Caki2 (cell line): Measurements from ENCODE around the gene SERGEF. TPM values are rescaled to one million over a fixed set of nuclear protein-coding genes. Genes with fewer than 3 reads are reported as not detected.
"Not testable (repeated sequence)": the region's sequence is repeated elsewhere in the genome, so short reads cannot be mapped to it uniquely, and the experiment has no call there.

Experiments
- DNase-seq: peaks from one replicate; pipeline ENCODE4 v3.0.0-alpha.2; 2015; ENCODE audit warnings: low read depth
- in situ Hi-C: cut with HindIII; loops from 2 replicates; pipeline ENCODE4 v1.10.0; 2016; ENCODE audit warnings: low sequenced_read_pairs, low pct_unique_long_range_greater_than_20kb, mixed read lengths
- total RNA-seq: library from RNA; depleted of rRNA; stranded (reverse); fragments of >200 nt; shearing (Covaris generic); gene quantifications from 2 replicates; pipeline ENCODE4 v1.2.3, GENCODE V29; 2014; ENCODE audit warnings: low replicate concordance

Gene SERGEF
- total RNA-seq, 1 experiment from 2014 or later = 47.1 TPM

- in situ Hi-C loops = no loop called here
- DNase-seq = no peak
Observed at GRCh38 chr11:17890325-17890724, 122.5 kb downstream of the SERGEF start.

- in situ Hi-C loops = no loop called here
- no peak for DNase-seq
Observed at GRCh38 chr11:17887779-17888178, 125.1 kb downstream of the SERGEF start.

- DNase-seq = no peak
Observed at GRCh38 chr11:17883946-17884345, 128.9 kb downstream of the SERGEF start.

GRCh38 chr11:17883057-17883456, 129.8 kb downstream of the SERGEF start:
- DNase-seq = no peak
- in situ Hi-C loops = no loop called here

More at GRCh38 chr11:17883946-17884345, 128.9 kb downstream of the SERGEF start:
- in situ Hi-C loops = no loop called here

DNA sequence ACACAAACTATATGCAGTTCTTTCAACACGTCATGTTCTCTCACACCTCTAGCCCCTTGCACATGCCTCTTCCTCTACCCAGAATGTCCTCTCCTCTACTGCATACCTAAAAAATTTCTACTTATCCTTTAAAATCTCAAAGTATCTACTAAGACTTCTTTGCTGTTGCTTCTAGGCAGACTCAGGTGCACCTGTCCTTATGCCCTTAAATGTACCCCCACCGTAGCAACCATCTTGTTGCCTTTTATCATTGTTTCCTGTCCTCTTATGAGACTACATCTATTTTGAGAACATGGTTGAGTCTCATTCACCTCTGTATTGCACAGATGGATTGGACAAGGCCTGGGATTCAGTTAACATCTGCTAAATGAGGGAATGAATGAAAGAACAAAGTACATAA, 134.1 kb downstream of the SERGEF start:
- in situ Hi-C loops = no loop called here
- no peak for DNase-seq

DNA sequence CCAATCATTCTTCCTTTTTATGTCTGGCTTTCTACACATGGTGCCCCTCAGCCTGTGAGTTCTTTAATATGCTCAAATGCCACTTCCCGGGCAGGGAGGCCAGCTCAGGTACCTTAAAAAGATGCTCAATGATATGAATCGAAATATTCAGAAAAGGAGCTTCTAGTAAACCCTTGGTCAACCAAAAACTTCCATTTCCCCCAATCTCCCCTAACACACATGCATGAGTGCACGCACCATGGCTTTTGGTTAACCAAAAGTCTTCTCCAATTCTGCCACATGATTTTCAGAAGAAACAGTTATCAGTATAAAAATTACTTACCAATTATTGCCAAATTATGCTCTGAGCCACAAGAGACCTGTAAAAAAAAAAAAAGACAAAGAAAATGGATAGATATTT, 135.0 kb downstream of the SERGEF start:
- in situ Hi-C loops = no loop called here
- DNase-seq = no peak

DNA sequence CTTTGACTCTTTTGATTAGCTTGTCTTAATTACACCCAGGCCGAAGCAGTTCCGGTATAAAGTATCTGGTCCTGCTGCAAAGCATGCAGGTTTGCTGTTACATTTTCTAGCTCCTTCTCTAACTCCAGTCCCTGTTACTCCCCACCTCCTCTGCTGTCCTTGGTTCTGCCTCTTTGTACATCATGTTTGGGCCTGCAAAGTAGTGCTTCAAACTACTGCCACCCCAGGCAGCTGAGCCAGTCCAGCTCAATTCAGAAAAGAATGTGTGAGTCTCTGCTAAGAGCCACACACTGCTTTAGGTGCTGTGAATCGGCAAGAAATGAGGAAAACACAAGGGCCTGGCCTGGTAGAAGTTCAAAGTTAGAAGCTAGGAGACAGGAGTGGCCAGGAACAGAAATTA, 136.0 kb downstream of the SERGEF start:
- DNase-seq = no peak
- in situ Hi-C loops = no loop called here

DNA sequence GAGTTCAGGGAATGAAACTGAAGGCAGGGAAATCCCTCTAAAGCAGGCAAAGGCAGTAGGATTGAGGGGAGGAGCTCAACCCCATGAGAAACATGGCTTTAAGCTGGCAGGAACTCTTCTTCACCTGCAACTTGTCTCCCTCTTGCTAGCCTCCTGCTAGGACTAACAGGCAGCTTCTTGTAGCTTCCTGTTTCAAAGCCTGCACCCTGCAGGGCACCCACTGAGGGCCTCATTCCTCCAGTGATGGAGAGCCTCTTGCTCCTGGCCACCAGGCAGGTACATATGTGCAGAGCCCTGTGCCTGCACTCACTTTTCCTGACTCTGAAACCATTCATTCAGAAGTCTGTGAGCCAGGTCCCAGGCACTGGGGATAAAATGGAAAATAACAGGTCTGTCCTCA, 137.0 kb downstream of the SERGEF start:
- in situ Hi-C loops = no loop called here
- no peak for DNase-seq

- in situ Hi-C loops = no loop called here
- no peak for DNase-seq
Observed at GRCh38 chr11:17873586-17873985, 139.3 kb downstream of the SERGEF start.

DNA sequence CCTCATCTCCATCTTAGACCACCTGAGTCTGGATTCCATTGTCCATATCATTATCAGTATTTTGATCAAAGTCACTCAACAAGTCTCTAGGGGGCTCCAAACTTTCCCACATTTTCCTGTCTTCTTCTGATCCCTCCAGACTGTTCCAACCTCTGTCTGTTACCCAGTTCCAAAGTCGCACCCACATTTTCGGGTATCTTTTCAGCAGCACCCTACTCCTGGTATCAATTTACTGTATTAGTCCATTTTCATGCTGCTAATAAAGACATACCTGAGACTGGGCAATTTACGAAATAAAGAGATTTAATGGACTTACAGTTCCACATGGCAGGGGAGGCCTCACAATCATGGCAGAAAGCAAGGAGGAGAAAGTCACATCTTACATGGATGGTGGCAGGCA, 144.4 kb downstream of the SERGEF start:
- DNase-seq, in situ Hi-C loops: not testable (repeated sequence)

- no peak for DNase-seq
Observed at GRCh38 chr11:17867341-17867740, 145.5 kb downstream of the SERGEF start.

GRCh38 chr11:17865765-17866428, 146.9 kb downstream of the SERGEF start:
- no peak for DNase-seq
- in situ Hi-C loops = no loop called here

More at GRCh38 chr11:17867341-17867740, 145.5 kb downstream of the SERGEF start:
- in situ Hi-C loops = no loop called here

- no peak for DNase-seq
- in situ Hi-C loops = no loop called here
Observed at GRCh38 chr11:17864478-17864941, 148.3 kb downstream of the SERGEF start.

DNA sequence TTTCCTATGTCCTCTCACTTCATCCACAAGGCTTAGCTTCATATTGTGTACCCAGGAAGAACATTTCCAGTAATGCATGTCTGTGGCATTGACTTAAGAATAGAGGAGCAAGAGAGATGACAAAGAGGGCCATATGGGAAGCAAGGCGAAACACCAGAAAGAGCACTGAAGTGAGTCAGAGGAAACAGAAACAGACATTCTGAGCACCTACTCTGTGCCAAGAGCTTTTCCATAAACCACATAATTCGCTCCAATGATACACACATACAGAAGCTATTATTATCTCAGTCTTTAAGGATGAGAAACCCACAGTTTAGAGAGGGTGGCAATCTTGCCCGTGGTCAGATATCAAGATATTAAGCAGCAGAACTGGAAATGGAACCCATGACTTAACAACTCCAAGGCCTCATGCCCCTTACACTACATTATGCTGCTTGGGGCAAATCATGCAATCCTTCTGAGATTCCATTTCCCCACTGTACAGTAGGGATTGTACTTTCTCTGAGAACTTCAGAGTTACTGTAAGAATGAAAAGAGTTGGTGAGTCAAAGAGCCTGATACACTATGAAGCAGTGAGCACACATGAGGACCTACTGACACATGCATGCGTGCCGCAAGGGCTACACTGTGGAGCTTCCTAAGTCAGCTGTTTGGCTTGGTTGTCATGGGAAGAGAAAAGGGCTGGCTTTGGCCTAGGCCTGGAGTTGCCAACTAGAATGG, 151.7 kb downstream of the SERGEF start:
- no peak for DNase-seq
- in situ Hi-C loops = no loop called here

DNA sequence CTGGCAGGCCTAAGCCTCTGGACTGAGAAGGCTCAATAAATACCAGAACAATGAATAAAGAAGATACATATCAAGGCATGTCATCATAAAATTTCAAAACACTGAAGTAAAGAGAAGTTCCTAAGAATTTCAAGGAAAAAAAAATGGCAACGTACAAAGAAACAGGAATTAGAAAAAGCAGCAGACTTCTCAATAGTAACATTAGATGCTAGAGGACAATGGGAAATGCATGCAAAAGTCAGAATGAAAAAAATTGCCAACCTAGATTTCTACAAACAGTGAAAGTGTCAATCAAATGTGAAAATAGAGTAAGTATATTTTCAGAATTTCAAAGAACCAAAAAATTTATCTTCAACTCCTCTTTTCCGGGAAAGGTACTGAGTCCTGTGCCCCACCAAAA, 153.3 kb downstream of the SERGEF start:
- DNase-seq = no peak
- in situ Hi-C loops = no loop called here

DNA sequence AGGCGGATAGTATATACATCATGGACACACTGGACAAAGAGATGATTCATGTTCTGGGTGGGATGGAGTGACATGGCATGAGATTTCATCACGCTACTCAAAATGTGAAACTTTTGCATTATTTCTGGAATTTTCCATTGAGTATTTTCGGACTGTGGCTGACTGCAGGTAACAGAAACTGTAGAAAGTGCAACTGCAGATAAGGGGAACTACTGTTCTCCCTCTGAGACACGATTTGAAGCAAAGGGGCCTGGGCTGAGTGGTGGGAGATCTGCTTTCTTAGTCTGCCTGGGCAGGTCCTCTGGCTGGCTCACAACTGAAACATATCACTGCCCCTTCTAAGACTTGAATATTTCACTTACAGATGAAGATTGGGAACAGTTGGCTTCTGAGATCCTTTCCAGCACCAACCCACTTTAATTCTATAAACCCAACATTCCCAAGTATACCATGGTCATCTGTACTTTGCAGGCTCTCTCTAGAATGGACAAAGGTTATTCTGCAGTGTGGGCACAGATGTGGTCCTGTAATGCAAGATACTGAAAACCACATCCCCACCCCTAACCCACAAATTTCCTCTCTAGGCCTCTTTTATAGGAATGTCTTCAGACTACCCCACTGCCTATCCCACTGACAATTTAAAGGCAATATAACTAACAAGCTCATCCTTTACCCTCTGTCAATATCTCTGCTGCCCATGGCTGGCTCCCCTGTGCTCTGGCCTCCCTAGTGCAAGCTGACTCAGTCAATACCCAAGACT, 157.1 kb downstream of the SERGEF start:
- in situ Hi-C loops = no loop called here
- no peak for DNase-seq

- no peak for DNase-seq
- in situ Hi-C loops = no loop called here
Observed at GRCh38 chr11:17853280-17853679, 159.6 kb downstream of the SERGEF start.

- DNase-seq = no peak
- in situ Hi-C loops = no loop called here
Observed at GRCh38 chr11:17852246-17852645, 160.6 kb downstream of the SERGEF start.

- in situ Hi-C loops = no loop called here
- no peak for DNase-seq
Observed at GRCh38 chr11:17851697-17852096, 161.2 kb downstream of the SERGEF start.
